Activated CD8-positive, alpha-beta memory T cell treated with anti-CD3 and anti-CD28 coated beads, Interleukin-2, amount 50 U/mL, for 4 hours (primary cell): ENCODE data around the gene ADRA2C.

Source experiments
- DNase-seq: peaks from one replicate; pipeline ENCODE4 v3.0.0-alpha.2; 2020

ADRA2C gene

DNA sequence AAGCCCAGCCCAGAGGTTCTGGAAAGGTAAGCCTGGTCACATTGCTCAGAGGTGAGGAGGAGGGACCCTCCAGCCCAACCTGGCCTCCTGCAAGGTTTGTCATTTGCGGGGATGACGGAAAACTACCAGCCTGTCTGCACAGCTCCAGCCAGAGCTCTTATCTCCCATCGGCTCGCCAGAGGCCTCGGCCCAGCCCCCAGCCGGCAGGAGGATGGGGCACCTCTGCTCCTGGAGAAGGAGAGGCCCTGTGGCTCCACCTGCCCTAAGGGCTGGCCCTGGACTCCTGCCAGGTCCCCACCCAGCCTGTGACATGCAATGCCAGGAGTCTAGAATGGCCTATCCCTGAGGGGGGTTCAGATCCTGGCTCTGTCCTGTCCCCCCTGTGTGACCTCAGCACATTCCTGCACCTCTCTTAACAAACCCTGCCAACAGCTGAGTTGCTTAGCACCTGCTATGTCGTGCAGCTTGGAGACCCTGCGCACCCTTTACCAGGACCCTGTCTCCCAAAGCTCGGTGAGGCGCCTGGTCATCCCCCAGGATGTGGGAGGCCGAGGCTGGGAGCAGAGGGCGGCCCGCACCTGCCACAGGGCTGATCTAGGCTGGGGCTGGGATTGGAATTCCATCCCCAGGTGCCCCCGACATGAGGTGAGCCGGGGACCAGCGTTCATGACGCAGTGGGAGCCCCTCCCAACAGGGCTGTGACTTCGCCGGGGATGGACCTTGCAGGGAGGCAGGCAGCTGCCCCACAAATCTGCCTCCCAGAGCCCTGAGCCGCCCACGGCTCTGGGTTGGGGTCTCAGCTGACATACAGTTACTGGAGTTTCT, 14.4 kb downstream of the ADRA2C start:
- DNase-seq, result no peak

- DNase-seq, result no peak
Measured at GRCh38 chr4:3781193-3781886, 15.2 kb downstream of the ADRA2C start.

GRCh38 chr4:3781997-3782930, 16.1 kb downstream of the ADRA2C start:
- DNase-seq, result no peak

GRCh38 chr4:3783693-3784306, 17.6 kb downstream of the ADRA2C start:
- DNase-seq, result no peak

DNA sequence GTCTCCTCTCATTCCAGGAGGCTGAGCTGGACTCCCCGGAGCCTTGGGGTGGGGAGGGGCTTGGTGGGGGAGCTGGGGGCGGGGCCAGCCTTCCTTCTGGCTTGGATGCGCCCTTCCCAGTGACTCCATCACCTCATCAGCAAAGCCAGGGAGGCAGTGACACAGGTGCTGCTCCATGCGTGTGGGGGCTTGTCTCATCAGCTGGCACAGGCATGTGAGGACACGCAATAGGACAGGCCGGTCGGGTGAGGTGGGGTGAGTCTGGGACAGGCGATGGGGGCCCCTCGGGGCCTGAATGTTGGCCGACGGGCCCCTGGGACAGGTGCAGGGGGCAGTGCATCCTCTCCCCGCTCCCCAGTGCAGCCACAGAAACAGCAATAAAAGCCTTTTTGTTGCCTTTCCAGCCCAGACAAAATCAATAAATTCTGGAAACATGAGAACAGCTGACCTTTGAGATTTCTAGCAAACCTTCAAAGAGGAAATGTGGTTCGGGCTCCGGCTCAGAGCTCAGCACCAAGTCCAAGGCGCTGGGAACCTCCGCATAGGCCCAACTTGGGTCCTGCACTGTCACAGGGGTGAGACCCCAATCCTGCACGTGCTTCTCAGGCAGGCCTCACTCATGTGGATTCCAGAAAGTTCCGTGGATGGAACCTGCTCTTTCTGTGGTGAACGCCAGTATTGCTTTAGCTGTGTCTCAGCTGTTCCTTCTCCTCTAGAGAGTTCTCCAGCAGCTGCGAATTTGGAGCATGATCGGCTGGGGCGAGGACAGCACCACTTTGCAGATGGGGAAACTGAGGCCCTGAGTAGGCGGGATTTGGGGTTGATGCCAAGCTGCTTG, 18.5 kb downstream of the ADRA2C start:
- DNase-seq, result no peak

- DNase-seq, result no peak
Measured at GRCh38 chr4:3785292-3785565, 19.0 kb downstream of the ADRA2C start.

GRCh38 chr4:3786196-3786869, 20.1 kb downstream of the ADRA2C start:
- DNase-seq, result no peak

GRCh38 chr4:3787489-3788365, 21.5 kb downstream of the ADRA2C start:
- DNase-seq, result no peak

- DNase-seq, result no peak
Measured at GRCh38 chr4:3788366-3788660, 22.1 kb downstream of the ADRA2C start.

DNA sequence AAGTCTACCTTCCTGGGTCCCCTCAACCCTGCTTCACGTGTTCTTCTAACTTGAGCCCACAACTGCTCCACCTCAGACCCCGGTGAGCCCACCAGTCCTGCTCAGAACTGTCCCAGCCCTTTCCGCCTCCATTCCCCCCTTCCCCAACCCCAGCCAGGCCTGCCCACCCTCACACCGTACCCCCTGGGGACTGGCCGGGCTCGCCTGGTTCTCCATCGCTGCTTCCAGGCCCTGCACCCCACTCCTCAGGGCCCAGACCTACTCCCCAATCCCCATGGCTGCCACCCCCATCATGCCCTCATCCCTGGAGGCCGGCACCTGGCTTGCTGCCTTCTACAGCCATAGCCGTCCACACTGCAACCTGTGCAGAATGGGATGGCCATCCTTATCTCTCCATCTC, 23.4 kb downstream of the ADRA2C start:
- DNase-seq, result no peak

- no peak for DNase-seq
Measured at GRCh38 chr4:3790006-3790561, 23.9 kb downstream of the ADRA2C start.

DNA sequence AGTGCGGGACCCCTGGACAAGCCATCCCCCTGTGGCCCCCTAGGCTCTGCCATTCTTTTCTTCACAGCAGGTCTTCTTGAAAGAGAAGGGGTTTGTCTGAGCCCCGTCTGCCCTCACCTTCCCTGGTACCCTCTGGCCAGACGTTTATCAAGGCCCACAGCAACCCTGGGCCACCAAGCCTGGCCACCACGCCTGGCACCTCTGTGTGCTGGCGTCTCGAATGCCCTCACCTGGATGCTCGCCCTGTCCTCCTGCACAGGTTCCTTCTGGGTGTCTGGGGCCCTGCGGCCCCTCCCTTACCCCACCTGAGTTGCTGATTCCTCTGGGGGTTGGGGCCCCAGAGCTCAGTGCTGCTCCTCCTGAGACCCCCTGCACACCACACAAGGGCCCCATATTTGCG, 25.1 kb downstream of the ADRA2C start:
- DNase-seq, result no peak

DNA sequence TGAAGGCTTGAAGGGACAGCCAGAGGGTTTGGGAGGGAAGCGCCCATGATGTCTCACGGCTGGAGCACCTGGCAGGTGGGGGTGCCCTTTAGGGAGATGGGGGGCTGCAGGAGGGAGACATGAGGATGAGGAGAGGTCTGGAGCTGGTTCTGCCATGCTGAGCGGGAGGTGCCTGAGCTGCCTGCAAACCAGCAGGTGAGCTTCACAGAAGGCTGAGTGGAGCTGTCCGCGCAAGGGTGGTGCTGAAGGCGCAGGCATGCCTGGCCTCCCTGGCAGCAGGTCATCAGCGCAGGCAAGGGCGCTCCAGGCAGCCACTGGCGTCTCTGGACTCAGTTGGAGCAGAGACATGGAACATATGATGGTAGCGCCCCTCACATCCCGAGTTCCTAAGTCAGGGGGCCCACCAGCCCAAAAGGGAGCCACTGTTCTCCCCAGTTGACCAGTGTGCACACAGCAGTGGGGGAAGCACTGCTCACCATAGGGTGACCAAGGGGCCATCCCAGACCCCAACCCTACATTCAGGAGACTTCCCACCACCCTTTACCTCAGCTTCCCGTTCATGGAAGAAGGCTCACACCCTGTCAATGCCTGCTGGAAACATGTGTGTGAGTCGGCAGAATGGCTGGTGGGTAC, 25.8 kb downstream of the ADRA2C start:
- DNase-seq, result no peak

DNA sequence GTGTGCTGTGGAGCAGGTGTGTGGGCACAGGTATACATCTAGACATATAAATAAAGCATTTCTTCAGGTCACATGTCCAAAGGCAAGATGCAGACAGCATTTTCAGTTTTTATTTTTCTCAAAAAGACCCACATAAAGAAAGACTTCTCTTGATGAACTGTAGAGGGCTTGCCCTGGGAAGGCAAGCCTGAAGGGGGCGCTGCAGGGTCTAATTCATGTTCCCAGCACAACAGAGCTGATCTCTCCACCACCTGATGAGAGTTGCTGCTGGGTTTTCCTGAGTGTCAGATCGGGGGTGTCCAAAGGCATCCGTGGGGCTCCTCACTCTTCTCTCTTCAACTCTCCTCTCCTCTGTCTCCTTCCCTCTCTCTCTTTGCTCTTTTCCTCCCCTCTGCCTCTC, 26.6 kb downstream of the ADRA2C start:
- no peak for DNase-seq

DNA sequence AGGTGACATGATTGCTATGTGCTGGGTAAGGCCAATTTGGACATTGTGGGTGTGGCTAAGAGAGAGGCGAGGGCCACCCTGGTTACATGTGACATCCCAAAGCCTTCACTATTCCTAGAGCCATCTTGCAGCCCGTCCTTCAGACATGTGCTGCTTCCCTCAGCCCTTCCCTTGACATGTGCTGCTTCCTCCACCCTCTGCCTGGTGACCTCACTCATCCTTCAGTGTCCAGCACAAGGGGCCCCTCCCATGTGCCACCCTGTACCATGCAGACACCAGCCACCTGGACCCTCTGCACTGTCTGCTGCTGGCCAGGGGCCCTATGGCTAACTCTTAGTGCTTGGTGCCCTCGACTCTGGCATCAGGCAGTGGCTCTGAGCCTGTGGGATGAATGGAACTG, 27.4 kb downstream of the ADRA2C start:
- no peak for DNase-seq

GRCh38 chr4:3796960-3797359, 30.8 kb downstream of the ADRA2C start:
- DNase-seq, result no peak

DNA sequence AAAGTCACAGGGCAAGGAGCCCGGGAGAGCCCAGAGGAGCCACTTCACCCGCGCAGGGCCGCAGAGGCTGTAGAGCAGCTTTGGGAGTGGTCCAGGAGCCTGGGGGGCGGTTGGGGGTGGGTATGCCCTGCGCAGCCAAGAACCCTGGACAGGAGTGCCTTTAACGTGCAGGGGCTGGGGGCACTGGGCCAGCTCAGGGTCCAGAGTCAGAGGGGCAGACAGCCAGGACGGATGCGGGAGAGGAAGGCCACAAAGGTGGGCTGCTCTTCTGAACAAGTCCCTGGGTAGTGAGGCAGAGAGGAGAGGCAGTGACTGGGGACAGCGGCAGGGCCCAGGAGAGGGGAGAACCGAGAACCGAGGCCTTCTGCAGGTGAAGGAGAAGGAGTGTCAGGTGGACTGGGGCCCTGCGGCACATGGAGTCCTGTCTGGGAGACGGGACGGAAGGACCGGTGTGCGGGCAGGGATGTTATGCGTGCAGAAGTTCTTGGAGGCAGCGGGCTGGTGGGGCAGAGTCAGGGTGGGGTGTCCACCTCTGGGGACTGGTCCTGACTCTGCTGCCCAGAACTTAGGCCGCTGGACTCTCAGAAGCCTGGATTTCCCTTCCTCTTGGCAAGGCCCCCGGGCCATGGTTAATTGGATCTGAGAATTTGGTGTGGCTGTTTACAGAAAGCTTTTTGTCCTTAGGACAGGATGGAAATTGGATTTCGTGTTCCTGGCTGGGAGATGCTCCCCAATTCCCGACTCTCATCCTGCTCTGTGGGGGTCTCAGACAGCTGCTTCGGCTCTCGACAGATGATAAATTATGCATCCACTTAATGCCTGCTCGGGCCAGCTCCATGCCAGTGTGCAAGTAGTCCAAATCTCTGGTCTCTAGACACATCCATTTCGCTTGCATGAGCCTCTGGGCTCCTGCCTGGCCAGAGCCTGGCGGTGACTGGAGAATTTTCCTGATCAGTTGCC, 31.9 kb downstream of the ADRA2C start:
- no peak for DNase-seq

- no peak for DNase-seq
Measured at GRCh38 chr4:3799496-3799895, 33.3 kb downstream of the ADRA2C start.

DNA sequence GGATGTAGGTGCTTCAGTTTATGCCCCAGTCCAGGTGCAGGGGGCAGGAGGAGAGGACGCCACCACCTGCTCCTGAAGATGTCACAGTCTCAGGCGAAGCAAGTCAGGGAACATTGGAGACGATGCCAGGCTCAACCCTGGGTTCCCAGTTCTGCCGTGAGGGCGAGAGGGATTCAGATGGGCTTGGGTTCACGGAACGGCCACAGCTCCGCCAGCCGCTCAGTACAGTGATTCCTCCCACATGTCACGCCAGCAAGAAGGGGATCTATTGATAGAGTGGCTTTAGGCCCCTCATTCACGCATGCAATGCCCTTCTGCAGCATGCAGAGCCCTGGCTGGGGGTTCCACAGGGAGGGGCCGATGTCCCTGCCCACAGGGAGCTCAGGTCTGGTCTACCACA, 34.2 kb downstream of the ADRA2C start:
- no peak for DNase-seq
